ENCODE results near the gene NCOA6.
"Not testable (repeated sequence)": the region's sequence is repeated elsewhere in the genome, so short reads cannot be mapped to it uniquely, and the experiment has no call there.

The NCOA6 gene

GRCh38 chr20:34720266-34720665 lies 105.2 kb downstream of the NCOA6 start:
- Histone ChIP-seq H3K27me3 (ENCODE audit: control insufficient read depth, low read length) (no peaks in the 10 kb centered on the region), H4K20me1 (ENCODE audit: control insufficient read depth, insufficient read depth, low read depth, low read length) (no peaks in the 10 kb centered on the region), H3F3A (ENCODE audit: control insufficient read depth, insufficient read depth) (no peaks in the 10 kb centered on the region), H3K4me1 (ENCODE audit: control insufficient read depth, low read length) (peaks cover 19% of the 10 kb centered on the region), H3K27ac (ENCODE audit: low read depth, low read length) (no peak overlapping the region), H3K9me2 (replicated peaks; ENCODE audit: control insufficient read depth, low read length) (no peaks in the 10 kb centered on the region), H3K4me2 (ENCODE audit: low read length) (no peak overlapping the region), H3K36me3 (ENCODE audit: control insufficient read depth, low read length) (peaks cover 9% of the 10 kb centered on the region; the same call in 1 of the 2 replicates), H3K4me3 (ENCODE audit: low read length) (no peak overlapping the region), H3K79me2 (ENCODE audit: control insufficient read depth, low read length) (no peaks in the 10 kb centered on the region), H3K9me3 (ENCODE audit: control insufficient read depth, insufficient read depth, low read length) (no peaks in the 10 kb centered on the region)
- TF ChIP-seq EZH2phosphoT487 (IDR thresholded peaks at IDR 0.05; ENCODE audit: borderline replicate concordance, low read length) (no peak), CTCF (IDR thresholded peaks at IDR 0.05; ENCODE audit: low read depth, low read length, poor library complexity, severe bottlenecking) (no peak)

DNA sequence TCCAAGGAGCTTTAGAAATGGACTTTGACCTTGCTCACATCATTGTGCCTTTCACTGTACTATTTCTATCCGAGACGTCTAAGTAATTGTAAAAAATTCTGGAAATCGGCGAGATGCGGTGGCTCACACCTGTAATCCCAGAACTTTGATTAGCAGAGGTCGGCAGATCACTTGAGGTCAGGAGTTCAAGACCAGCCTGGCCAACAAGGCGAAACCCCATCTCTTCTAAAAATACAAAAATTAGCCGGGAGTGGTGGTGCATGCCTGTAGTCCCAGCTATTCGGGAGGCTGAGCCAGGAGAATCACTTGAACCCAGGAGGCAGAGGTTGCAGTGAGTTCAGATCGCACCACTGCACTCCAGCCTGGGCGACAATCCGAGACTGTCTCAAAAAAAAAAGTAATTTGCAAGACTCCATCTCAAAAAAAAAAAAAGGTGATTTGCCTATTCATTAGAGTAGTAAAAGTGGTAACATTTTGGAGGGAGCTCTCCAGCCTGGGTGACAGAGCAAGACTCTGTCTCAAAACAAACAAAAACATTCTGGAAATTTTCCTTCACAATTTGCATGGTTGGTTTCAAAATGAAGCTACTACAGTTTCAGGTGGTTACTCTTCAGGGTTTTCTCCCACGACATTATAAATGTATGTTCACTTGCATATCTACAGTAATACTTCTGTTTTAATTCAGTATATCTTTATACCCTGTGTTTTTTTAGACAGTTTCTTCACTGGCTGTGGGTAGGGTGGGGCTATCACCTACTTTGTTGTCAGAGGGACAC lies 106.0 kb downstream of the NCOA6 start:
- H3K27me3 ChIP-seq (ENCODE audit: control insufficient read depth, low read length); H3F3A ChIP-seq (ENCODE audit: control insufficient read depth, insufficient read depth); H3K79me2 ChIP-seq (ENCODE audit: control insufficient read depth, low read length); H3K27ac ChIP-seq (ENCODE audit: low read depth, low read length); H3K4me3 ChIP-seq (ENCODE audit: low read length); H3K9me2 ChIP-seq (replicated peaks; ENCODE audit: control insufficient read depth, low read length); H4K20me1 ChIP-seq (ENCODE audit: control insufficient read depth, insufficient read depth, low read depth, low read length); H3K36me3 ChIP-seq (ENCODE audit: control insufficient read depth, low read length); H3K9me3 ChIP-seq (ENCODE audit: control insufficient read depth, insufficient read depth, low read length): not testable (repeated sequence)
- H3K4me1 ChIP-seq (ENCODE audit: control insufficient read depth, low read length) = peaks cover 19% of the 10 kb centered on the region
- peak overlapping the region; percentile 2; the same call in 1 of the 2 replicates for H3K4me2 ChIP-seq (ENCODE audit: low read length)

DNA sequence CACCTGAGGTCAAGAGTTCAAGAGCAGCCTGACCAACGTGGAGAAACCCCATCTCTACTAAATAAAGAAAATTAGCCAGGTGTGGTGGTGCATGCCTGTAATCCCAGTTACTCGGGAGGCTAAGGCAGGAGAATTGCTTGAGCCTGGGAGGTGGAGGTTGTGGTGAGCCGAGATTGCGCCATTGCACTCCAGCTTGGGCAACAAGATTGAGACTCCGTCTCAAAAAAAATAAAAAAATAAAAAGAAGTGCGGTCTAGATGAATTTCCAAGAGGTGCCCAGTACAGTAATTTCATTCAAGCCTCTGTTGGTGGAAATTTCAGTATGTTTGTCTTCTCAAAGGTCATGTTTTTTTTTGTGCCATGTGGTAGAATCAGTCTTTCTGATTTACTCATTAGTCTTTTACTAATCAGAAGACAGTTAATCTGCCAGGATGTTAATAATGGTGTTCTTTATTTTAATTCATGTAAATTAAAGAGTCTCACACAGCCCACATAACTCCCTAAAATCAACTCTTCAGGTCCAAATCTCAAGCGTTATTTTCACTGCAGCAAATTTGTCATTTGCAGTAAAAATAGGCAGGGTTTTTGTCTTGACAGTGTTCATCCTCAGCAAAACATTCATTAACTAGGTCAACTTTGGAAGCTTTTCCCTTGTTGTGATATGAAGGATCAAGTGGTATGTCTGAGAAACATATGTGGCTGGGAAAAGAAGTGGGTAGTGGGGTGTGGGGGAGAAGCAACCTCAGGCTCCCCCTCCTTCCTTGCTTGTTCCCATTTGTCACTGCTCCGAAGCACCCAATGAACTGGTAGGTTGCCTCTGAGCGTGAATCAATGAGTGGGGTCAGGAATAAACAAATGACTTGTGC lies 108.0 kb downstream of the NCOA6 start:
- Histone ChIP-seq H3K4me3 (ENCODE audit: low read length) (no peak overlapping the region), H3K27ac (ENCODE audit: low read depth, low read length) (no peak overlapping the region), H3F3A (ENCODE audit: control insufficient read depth, insufficient read depth) (no peaks in the 10 kb centered on the region), H3K36me3 (ENCODE audit: control insufficient read depth, low read length) (peaks cover 3% of the 10 kb centered on the region; the same call in 1 of the 2 replicates), H3K27me3 (ENCODE audit: control insufficient read depth, low read length) (no peaks in the 10 kb centered on the region), H3K4me2 (ENCODE audit: low read length) (no peak overlapping the region), H3K9me2 (replicated peaks; ENCODE audit: control insufficient read depth, low read length) (no peaks in the 10 kb centered on the region), H3K4me1 (ENCODE audit: control insufficient read depth, low read length) (peaks cover 19% of the 10 kb centered on the region), H3K79me2 (ENCODE audit: control insufficient read depth, low read length) (no peaks in the 10 kb centered on the region), H4K20me1 (ENCODE audit: control insufficient read depth, insufficient read depth, low read depth, low read length) (no peaks in the 10 kb centered on the region), H3K9me3 (ENCODE audit: control insufficient read depth, insufficient read depth, low read length) (no peaks in the 10 kb centered on the region)
- no peak for TF ChIP-seq EZH2phosphoT487 (IDR thresholded peaks at IDR 0.05; ENCODE audit: borderline replicate concordance, low read length)
- TF ChIP-seq CTCF (IDR thresholded peaks at IDR 0.05; ENCODE audit: low read depth, low read length, poor library complexity, severe bottlenecking) = no peak

DNA sequence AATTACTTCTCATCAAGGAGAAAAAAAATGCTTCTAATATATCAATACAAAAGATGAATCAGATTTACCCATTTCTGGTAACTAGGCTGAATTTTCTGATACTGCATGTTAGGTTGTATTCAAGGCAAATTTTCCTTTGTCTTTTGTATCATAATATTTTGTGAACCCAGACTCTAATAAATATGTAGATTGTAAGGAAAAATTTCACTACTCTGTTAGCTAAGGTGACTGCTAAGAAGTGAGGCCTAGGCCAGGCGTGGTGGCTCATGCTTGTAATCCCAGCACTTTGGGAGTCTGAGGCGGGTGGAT lies 108.6 kb downstream of the NCOA6 start:
- Histone ChIP-seq H3K27me3 (ENCODE audit: control insufficient read depth, low read length) (no peaks in the 10 kb centered on the region), H3K9me3 (ENCODE audit: control insufficient read depth, insufficient read depth, low read length) (no peaks in the 10 kb centered on the region), H3K4me2 (ENCODE audit: low read length) (no peak overlapping the region), H3K9me2 (replicated peaks; ENCODE audit: control insufficient read depth, low read length) (no peaks in the 10 kb centered on the region), H3K4me1 (ENCODE audit: control insufficient read depth, low read length) (peaks cover 19% of the 10 kb centered on the region), H3F3A (ENCODE audit: control insufficient read depth, insufficient read depth) (no peaks in the 10 kb centered on the region), H3K27ac (ENCODE audit: low read depth, low read length) (no peak overlapping the region), H4K20me1 (ENCODE audit: control insufficient read depth, insufficient read depth, low read depth, low read length) (no peaks in the 10 kb centered on the region), H3K36me3 (ENCODE audit: control insufficient read depth, low read length) (peaks cover 3% of the 10 kb centered on the region; the same call in 1 of the 2 replicates), H3K79me2 (ENCODE audit: control insufficient read depth, low read length) (no peaks in the 10 kb centered on the region), H3K4me3 (ENCODE audit: low read length) (no peak overlapping the region)
- no peak for TF ChIP-seq EZH2phosphoT487 (IDR thresholded peaks at IDR 0.05; ENCODE audit: borderline replicate concordance, low read length)
- no peak for TF ChIP-seq CTCF (IDR thresholded peaks at IDR 0.05; ENCODE audit: low read depth, low read length, poor library complexity, severe bottlenecking)

All from DOHH2 (cell line).